Loucy (cell line): Measurements from ENCODE around the gene CA5A.

Experiments
- H2AFZ ChIP-seq: fragments of 200-600 bp; sonication (generic); 2 replicates; pipeline ENCODE4 v1.6.0; 2016; ENCODE audit warnings: antibody characterized with exemption, mild to moderate bottlenecking, low read length, moderate library complexity
- H3F3A ChIP-seq: fragments of 200-600 bp; 2 replicates; pipeline ENCODE4 v1.6.0; 2016; ENCODE audit warnings: antibody characterized with exemption, low read depth, mild to moderate bottlenecking
- H3K27me3 ChIP-seq: fragments of 200-600 bp; sonication (generic); 2 replicates; pipeline ENCODE4 v1.6.1; 2014; ENCODE audit warnings: low read length, mild to moderate bottlenecking; ENCODE audit not compliant: insufficient read depth, poor library complexity, severe bottlenecking
- H3K36me3 ChIP-seq: fragments of 200-600 bp; sonication (generic); 2 replicates; pipeline ENCODE4 v1.6.1; 2016; ENCODE audit warnings: low read length; ENCODE audit not compliant: insufficient read depth
- H3K4me1 ChIP-seq: fragments of 200-600 bp; sonication (generic); 2 replicates; pipeline ENCODE4 v1.5.1; 2014; ENCODE audit warnings: low read length, mild to moderate bottlenecking; ENCODE audit not compliant: insufficient read depth, poor library complexity, severe bottlenecking
- H3K4me2 ChIP-seq: fragments of 200-600 bp; sonication (generic); 2 replicates; pipeline ENCODE4 v1.6.0; 2014; ENCODE audit warnings: antibody characterized with exemption, low read length, low read depth, mild to moderate bottlenecking; ENCODE audit not compliant: poor library complexity, severe bottlenecking
- H3K4me3 ChIP-seq: fragments of 200-600 bp; sonication (generic); 2 replicates; pipeline ENCODE4 v1.5.1; 2014; ENCODE audit warnings: low read length, mild to moderate bottlenecking, mixed read lengths; ENCODE audit not compliant: poor library complexity, severe bottlenecking
- H3K79me2 ChIP-seq: fragments of 200-600 bp; sonication (generic); 2 replicates; pipeline ENCODE4 v1.6.1; 2014; ENCODE audit warnings: low read length; ENCODE audit not compliant: insufficient read depth
- H3K9ac ChIP-seq: fragments of 200-600 bp; sonication (generic); 2 replicates; pipeline ENCODE4 v1.6.0; 2014; ENCODE audit warnings: mild to moderate bottlenecking, low read depth, low read length, moderate library complexity; ENCODE audit not compliant: poor library complexity, severe bottlenecking
- H3K9me2 ChIP-seq: fragments of 200-600 bp; sonication (generic); replicated peaks from 2 replicates; pipeline ENCODE4 v1.6.1; 2016; ENCODE audit warnings: low read depth, low read length, mixed read lengths
- H3K9me3 ChIP-seq: fragments of 200-600 bp; sonication (generic); 2 replicates; pipeline ENCODE4 v1.6.1; 2014; ENCODE audit warnings: mild to moderate bottlenecking, antibody characterized with exemption, low read length, low read depth; ENCODE audit not compliant: insufficient read depth
- H4K20me1 ChIP-seq: fragments of 200-600 bp; sonication (generic); 2 replicates; pipeline ENCODE4 v1.6.0; 2014; ENCODE audit warnings: antibody characterized with exemption, low read length, mild to moderate bottlenecking; ENCODE audit not compliant: insufficient read depth, poor library complexity, severe bottlenecking
- CTCF ChIP-seq: fragments of 200-600 bp; sonication (generic); conservative IDR thresholded peaks from 2 replicates; pipeline ENCODE4 v1.5.1; 2014; ENCODE audit warnings: mild to moderate bottlenecking, antibody characterized with exemption, low read length
- EZH2phosphoT487 ChIP-seq: fragments of 200-600 bp; IDR thresholded peaks from 2 replicates; pipeline ENCODE4 v1.6.1; 2018; ENCODE audit warnings: antibody characterized with exemption, mild to moderate bottlenecking, moderate library complexity, borderline replicate concordance

CA5A gene

GRCh38 chr16:87847785-87848675 is 88.3 kb downstream of the CA5A start:
- Histone ChIP-seq H3K27me3 (no peaks in the 10 kb centered on the region), H3K9ac (no peak overlapping the region), H3F3A (no peaks in the 10 kb centered on the region), H3K4me2 (no peak overlapping the region), H4K20me1 (no peaks in the 10 kb centered on the region), H3K36me3 (peaks cover 4% of the 10 kb centered on the region; the same call in 1 of the 2 replicates), H3K4me3 (no peak overlapping the region), H3K4me1 (no peaks in the 10 kb centered on the region), H3K79me2 (peaks cover 4% of the 10 kb centered on the region; the same call in 1 of the 2 replicates), H3K9me3 (no peaks in the 10 kb centered on the region), H3K9me2 (no peaks in the 10 kb centered on the region), H2AFZ (no peak overlapping the region)
- no peak for TF ChIP-seq EZH2phosphoT487
- no peak for TF ChIP-seq CTCF

GRCh38 chr16:87847467-87847784 is 88.9 kb downstream of the CA5A start:
- Histone ChIP-seq H3K27me3 (no peaks in the 10 kb centered on the region), H3K9me3 (no peaks in the 10 kb centered on the region), H3F3A (no peaks in the 10 kb centered on the region), H3K9me2 (no peaks in the 10 kb centered on the region), H3K4me3 (no peak overlapping the region), H4K20me1 (no peaks in the 10 kb centered on the region), H2AFZ (no peak overlapping the region), H3K79me2 (peaks cover 4% of the 10 kb centered on the region; the same call in 1 of the 2 replicates), H3K36me3 (peaks cover 4% of the 10 kb centered on the region; the same call in 1 of the 2 replicates), H3K4me2 (no peak overlapping the region), H3K4me1 (no peaks in the 10 kb centered on the region), H3K9ac (no peak overlapping the region)
- TF ChIP-seq CTCF (no peak), EZH2phosphoT487 (no peak)

- Histone ChIP-seq H3K9ac (no peak overlapping the region), H3K79me2 (peaks cover 4% of the 10 kb centered on the region; the same call in 1 of the 2 replicates)
Observed at GRCh38 chr16:87846705-87847466, 89.4 kb downstream of the CA5A start.

More at GRCh38 chr16:87846705-87847466, 89.4 kb downstream of the CA5A start:
- H3F3A ChIP-seq, result no peaks in the 10 kb centered on the region
- no peaks in the 10 kb centered on the region for H3K27me3 ChIP-seq
- no peak overlapping the region for H3K4me3 ChIP-seq
- TF ChIP-seq EZH2phosphoT487 (no peak), CTCF (no peak)
- H3K4me2 ChIP-seq, result no peak overlapping the region
- no peak overlapping the region for H2AFZ ChIP-seq
- no peaks in the 10 kb centered on the region for H3K4me1 ChIP-seq
- no peaks in the 10 kb centered on the region for H3K9me2 ChIP-seq
- no peaks in the 10 kb centered on the region for H3K9me3 ChIP-seq
- H3K36me3 ChIP-seq, result peaks cover 5% of the 10 kb centered on the region; the same call in 1 of the 2 replicates
- H4K20me1 ChIP-seq, result no peaks in the 10 kb centered on the region
